ENCODE measurements around the gene TANC1.

TANC1 gene

DNA sequence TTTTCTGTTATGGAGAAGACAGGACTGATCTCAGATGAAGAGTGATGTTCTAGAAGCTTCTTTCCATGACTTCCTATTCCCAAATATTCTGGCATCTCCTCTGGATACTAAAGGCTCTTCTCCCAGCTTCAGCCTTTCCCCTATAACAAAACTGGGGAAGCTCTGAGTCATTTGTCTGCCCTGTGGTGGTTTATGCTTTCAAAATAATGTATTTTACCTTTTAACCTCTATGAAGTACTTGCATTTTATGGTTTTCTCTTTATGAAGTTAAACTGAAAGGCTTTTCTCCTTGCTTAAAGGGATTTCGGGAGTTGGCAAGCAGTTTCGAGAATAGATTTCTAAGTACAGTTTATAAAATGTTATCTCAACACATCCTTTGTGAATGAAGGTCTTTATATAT is 104.4 kb downstream of the TANC1 start:
- no peak for TF ChIP-seq CTCF (IDR thresholded peaks at IDR 0.05; ENCODE audit: low read length, missing control alignments)
- peak; percentile 52 for DNase-seq (ENCODE audit: low read depth)
- no peak overlapping the region for H3K4me3 ChIP-seq (replicated peaks; ENCODE audit: low read depth, low read length)

GRCh38 chr2:159073256-159073655 is 104.8 kb downstream of the TANC1 start:
- DNase-seq (ENCODE audit: low read depth): peak; percentile 57
- TF ChIP-seq CTCF (IDR thresholded peaks at IDR 0.05; ENCODE audit: low read length, missing control alignments): no peak
- no peak overlapping the region for H3K4me3 ChIP-seq (replicated peaks; ENCODE audit: low read depth, low read length)

DNA sequence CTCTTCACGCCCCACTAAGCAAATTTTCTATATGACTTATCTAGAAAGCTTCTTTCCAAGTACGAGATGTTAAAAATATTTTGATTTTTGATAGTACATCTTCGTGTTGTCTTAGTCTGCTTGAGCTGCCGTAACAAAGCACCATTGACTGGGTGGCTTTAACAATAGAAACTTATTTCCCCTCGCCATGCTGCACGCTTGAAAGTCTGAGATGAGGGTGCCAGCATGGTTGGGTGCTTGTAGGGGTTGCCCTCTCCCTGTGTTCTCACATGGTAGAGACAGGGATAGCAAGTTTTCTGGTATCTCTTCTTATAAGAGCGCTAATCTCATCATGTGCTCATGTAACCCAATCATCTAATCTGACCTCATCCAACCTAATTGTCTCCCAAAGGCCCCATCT is 106.2 kb downstream of the TANC1 start:
- TF ChIP-seq CTCF (IDR thresholded peaks at IDR 0.05; ENCODE audit: low read length, missing control alignments): no peak
- no peak for DNase-seq (ENCODE audit: low read depth)
- no peak overlapping the region for H3K4me3 ChIP-seq (replicated peaks; ENCODE audit: low read depth, low read length)

DNA sequence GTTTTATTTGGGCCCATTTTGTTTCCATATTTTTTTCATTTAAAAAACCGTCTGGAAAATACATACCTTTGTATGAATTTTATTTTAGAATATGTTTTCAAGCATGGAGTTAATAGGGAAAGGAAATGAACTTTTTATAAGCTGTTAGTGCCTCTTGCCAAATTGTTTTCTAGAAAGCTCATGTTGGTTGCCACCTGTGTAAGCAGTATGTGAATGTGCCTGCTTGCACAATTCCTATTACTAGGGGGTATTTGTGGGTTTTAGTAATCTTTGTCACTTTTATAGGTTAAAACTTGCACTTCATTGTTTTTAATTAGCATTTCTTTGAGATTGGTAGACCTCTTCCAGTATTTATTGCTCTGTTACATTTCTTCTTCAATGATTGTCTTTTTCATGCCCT is 107.3 kb downstream of the TANC1 start:
- peak; percentile 50 for DNase-seq (ENCODE audit: low read depth)
- H3K4me3 ChIP-seq (replicated peaks; ENCODE audit: low read depth, low read length): no peak overlapping the region
- no peak for TF ChIP-seq CTCF (IDR thresholded peaks at IDR 0.05; ENCODE audit: low read length, missing control alignments)

GRCh38 chr2:159076241-159076640 is 107.8 kb downstream of the TANC1 start:
- no peak overlapping the region for H3K4me3 ChIP-seq (replicated peaks; ENCODE audit: low read depth, low read length)
- peak; percentile 23 for TF ChIP-seq CTCF (IDR thresholded peaks at IDR 0.05; ENCODE audit: low read length, missing control alignments)
- DNase-seq (ENCODE audit: low read depth): peak; percentile 91

DNA sequence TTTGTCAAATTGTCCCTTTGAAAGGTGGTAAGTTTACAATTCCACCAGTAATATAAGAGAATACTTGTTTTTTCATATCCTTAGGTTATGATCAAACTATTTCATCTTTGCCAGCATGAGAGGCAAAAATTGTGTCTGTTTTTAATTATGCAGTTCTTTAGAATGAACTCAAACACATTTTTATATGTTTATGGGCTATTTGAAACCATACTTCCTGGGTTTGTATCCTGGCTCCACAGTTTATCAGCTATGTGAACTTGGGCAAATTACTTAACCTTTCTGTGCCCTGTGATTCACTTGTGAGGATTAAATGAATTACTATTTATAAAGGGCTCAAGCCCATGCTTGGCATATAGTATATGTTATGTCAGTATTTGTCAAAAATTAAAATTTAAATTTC is 109.4 kb downstream of the TANC1 start:
- H3K4me3 ChIP-seq (replicated peaks; ENCODE audit: low read depth, low read length): no peak overlapping the region
- no peak for TF ChIP-seq CTCF (IDR thresholded peaks at IDR 0.05; ENCODE audit: low read length, missing control alignments)
- DNase-seq (ENCODE audit: low read depth): no peak

- H3K4me3 ChIP-seq (replicated peaks; ENCODE audit: low read depth, low read length): no peak overlapping the region
- TF ChIP-seq CTCF (IDR thresholded peaks at IDR 0.05; ENCODE audit: low read length, missing control alignments): no peak
- DNase-seq (ENCODE audit: low read depth): no peak
Observed at GRCh38 chr2:159078443-159078842, 110.0 kb downstream of the TANC1 start.
